K562 (cell line): ENCODE results near the gene SLAMF6.
"Not testable (repeated sequence)": the region's sequence is repeated elsewhere in the genome, so short reads cannot be mapped to it uniquely, and the experiment has no call there.

Experiments used
- CTCF ChIP-seq, 3 experiments: IDR thresholded peaks in 2 of 3; conservative IDR thresholded peaks in 1 of 3; 2 replicates each; pipeline ENCODE4 v1.5.1; 2011 to 2012; ENCODE audit warnings: low read length in 3 of 3, mild to moderate bottlenecking in 3 of 3, control low read depth in 2 of 3, improper control_type of control experiment in 1 of 3, inconsistent platforms in 1 of 3, low read depth in 1 of 3, mixed read lengths in 1 of 3, moderate library complexity in 1 of 3; ENCODE audit not compliant: insufficient read depth in 2 of 3
- EZH2 ChIP-seq: IDR thresholded peaks from 2 replicates; pipeline ENCODE4 v1.6.1; 2012; ENCODE audit warnings: low read depth, mild to moderate bottlenecking, inconsistent platforms, low read length, borderline replicate concordance
- FOXA1 ChIP-seq: fragments of 450-650 bp; IDR thresholded peaks from 2 replicates; pipeline ENCODE4 v1.6.1; 2016; ENCODE audit warnings: mild to moderate bottlenecking, borderline replicate concordance
- FOXJ3 ChIP-seq: sonication (generic); formaldehyde crosslinking; IDR thresholded peaks from 2 replicates; pipeline ENCODE4 v1.4.0; 2020; ENCODE audit warnings: mild to moderate bottlenecking, missing genetic modification reagents
- FOXK2 ChIP-seq, 2 experiments: fragments of 450-650 bp; IDR thresholded peaks in 1 of 2; conservative IDR thresholded peaks in 1 of 2; 2 replicates each; pipeline ENCODE4 v1.6.1; 2016; ENCODE audit warnings: low read depth in 2 of 2, mild to moderate bottlenecking in 1 of 2
- MYC ChIP-seq, 2 experiments: fragments of 250-450 bp in 1 of 2; sonication (Bioruptor Pico) in 1 of 2; IDR thresholded peaks; 2 replicates each; pipeline versions ENCODE4 v1.5.1 to v1.6.1; 2012 to 2021; ENCODE audit warnings: low read depth in 2 of 2, borderline replicate concordance in 1 of 2, improper control_type of control experiment in 1 of 2, low read length in 1 of 2, mild to moderate bottlenecking in 1 of 2, moderate library complexity in 1 of 2
- NFE2 ChIP-seq: IDR thresholded peaks from 2 replicates; pipeline ENCODE4 v1.6.1; 2014; ENCODE audit warnings: antibody characterized with exemption, low read depth
- PCBP1 ChIP-seq: fragments of 200-400 bp; formaldehyde crosslinking; IDR thresholded peaks from 2 replicates; pipeline ENCODE4 v1.6.1; 2018; ENCODE audit warnings: mild to moderate bottlenecking, low read depth, low read length; ENCODE audit not compliant: poor library complexity, severe bottlenecking
- POLR2A ChIP-seq: fragments of 450-650 bp; conservative IDR thresholded peaks from 2 replicates; pipeline ENCODE4 v1.6.1; 2016
- SIX5 ChIP-seq, 2 experiments: IDR thresholded peaks; 2 replicates each; pipeline ENCODE4 v1.6.1; 2011; ENCODE audit warnings: low read length in 2 of 2, borderline replicate concordance in 1 of 2, low read depth in 1 of 2, mild to moderate bottlenecking in 1 of 2, moderate library complexity in 1 of 2; ENCODE audit not compliant: insufficient read depth in 1 of 2
- SNAPC5 ChIP-seq: fragments of 250-450 bp; sonication (Bioruptor Pico); IDR thresholded peaks from 2 replicates; pipeline ENCODE4 v1.8.0; 2021; ENCODE audit warnings: moderate library complexity, mild to moderate bottlenecking, inconsistent platforms
- TEAD2 ChIP-seq: fragments of 450-650 bp; IDR thresholded peaks from 2 replicates; pipeline ENCODE4 v1.6.1; 2016; ENCODE audit warnings: missing genetic modification characterization, control low read depth, missing compliant biosample characterization
- ZFP30 ChIP-seq: fragments of 250-450 bp; sonication (Bioruptor Pico); IDR thresholded peaks from 2 replicates; pipeline ENCODE4 v1.8.0; 2022; ENCODE audit warnings: moderate library complexity, mild to moderate bottlenecking, inconsistent platforms, borderline replicate concordance
- ZNF445 ChIP-seq: fragments of 250-450 bp; sonication (Bioruptor Pico); IDR thresholded peaks from 2 replicates; pipeline ENCODE4 v1.4.0; 2020; ENCODE audit warnings: low read depth, mild to moderate bottlenecking, moderate library complexity

GRCh38 chr1:160523789-160524188, 734 bp upstream of the SLAMF6 start:
- not testable (repeated sequence) for TF ChIP-seq FOXK2 (conservative IDR thresholded peaks at IDR 0.05 in 1 of 2, IDR thresholded peaks at IDR 0.05 in 1 of 2; ENCODE audit: low read depth in 2 of 2); SIX5 (IDR thresholded peaks at IDR 0.05; ENCODE audit: borderline replicate concordance in 1 of 2, insufficient read depth in 1 of 2, low read depth in 1 of 2, low read length in 2 of 2); CTCF (IDR thresholded peaks at IDR 0.05 in 2 of 3, conservative IDR thresholded peaks at IDR 0.05 in 1 of 3; ENCODE audit: insufficient read depth in 2 of 3, low read depth in 1 of 3, low read length in 3 of 3); TEAD2; FOXA1; FOXJ3; ZFP30; ZNF445 (CRISPR knock-in tag); MYC (IDR thresholded peaks at IDR 0.05; ENCODE audit: low read depth, low read length); MYC (CRISPR knock-in tag; IDR thresholded peaks at IDR 0.05; ENCODE audit: borderline replicate concordance, low read depth); NFE2; EZH2; POLR2A; SNAPC5 (CRISPR knock-in tag); PCBP1
